HFF-Myc (cell line): ENCODE results near the gene FAM90A1.
"Not testable (repeated sequence)": the region's sequence is repeated elsewhere in the genome, so short reads cannot be mapped to it uniquely, and the experiment has no call there.

Experiments
- DNase-seq: peaks from one replicate; pipeline ENCODE4 v3.0.0-alpha.2; 2011; ENCODE audit warnings: low read depth; ENCODE audit errors: extremely low read depth
- H3K4me3 ChIP-seq: replicated peaks from 2 replicates; pipeline ENCODE4 v1.5.1; 2011; ENCODE audit warnings: low read depth, mild to moderate bottlenecking, control low read depth, low read length
- TF ChIP-seq, protein P1 (sequence below): IDR thresholded peaks from 2 replicates; pipeline ENCODE4 v1.5.1; 2012; ENCODE audit warnings: mild to moderate bottlenecking, low read depth, low read length, control low read depth; ENCODE audit errors: missing control alignments

Gene FAM90A1

DNA sequence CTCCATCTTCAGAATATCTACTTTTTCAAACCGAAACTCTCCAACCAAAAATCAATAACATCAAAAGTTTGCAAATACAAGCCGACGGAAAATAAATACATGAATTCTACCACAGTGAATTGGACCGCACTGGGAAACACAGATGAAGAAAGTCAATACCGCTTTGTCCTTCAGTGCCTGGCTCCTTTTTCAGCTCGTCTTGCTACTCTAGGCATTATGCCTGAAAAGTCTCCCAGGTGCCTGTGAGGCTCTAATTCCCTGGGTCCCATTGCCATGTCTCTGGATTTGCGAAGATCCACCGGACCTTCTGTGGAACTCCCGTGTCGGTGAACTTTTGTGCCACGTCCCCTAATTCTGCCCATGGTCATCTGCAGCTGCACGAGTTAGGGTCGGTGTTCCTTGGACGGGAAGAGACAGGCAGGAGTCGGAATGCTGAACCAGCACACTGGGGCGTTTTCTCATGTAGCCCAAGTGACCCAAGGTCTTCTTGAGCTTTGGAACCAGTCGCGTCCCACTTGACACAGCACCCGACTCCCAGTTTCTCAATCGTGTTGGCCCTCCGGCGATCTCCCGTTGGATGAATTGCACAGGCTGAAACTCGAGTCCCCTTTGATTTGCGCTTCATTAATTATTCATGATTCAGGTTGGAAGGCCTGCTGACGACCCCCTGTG is 8.6 kb downstream of the FAM90A1 start:
- H3K4me3 ChIP-seq, DNase-seq: not testable (repeated sequence)

DNA sequence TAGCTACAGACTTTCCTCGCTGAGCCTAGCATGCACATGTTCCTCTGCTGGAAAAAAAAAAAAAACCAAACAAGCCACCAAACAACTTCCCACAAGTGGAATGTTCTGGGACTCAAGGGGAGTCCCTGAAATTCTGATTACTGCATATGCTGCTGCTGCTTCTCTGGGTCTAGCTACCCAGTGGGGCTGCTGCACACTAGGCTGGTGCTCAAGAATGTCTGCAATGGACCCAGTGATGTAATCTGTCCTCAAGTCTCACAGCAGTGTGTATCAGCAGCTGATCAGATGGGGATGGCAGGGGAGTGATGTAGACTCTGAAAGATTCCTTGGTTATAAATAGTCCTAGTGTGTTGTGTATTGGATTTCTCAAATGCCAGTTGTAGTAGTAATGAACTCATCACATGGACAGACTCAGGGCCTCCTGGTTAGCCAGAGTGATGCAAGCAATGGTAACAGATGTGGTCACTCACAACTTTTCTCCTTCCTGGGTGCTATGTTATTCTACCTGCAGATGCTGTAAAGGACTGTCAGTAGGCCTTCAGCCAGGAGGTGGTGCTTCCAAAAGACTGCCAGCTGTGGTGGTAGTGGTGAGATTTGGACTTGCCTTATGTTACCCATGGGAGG is 29.6 kb downstream of the FAM90A1 start:
- not testable (repeated sequence) for DNase-seq

GRCh38 chr12:8188088-8188487 is 39.3 kb downstream of the FAM90A1 start:
- H3K4me3 ChIP-seq, DNase-seq: not testable (repeated sequence)

More for the DNA sequence above, 29.6 kb downstream of the FAM90A1 start:
- H3K4me3 ChIP-seq: not testable (repeated sequence)

DNA sequence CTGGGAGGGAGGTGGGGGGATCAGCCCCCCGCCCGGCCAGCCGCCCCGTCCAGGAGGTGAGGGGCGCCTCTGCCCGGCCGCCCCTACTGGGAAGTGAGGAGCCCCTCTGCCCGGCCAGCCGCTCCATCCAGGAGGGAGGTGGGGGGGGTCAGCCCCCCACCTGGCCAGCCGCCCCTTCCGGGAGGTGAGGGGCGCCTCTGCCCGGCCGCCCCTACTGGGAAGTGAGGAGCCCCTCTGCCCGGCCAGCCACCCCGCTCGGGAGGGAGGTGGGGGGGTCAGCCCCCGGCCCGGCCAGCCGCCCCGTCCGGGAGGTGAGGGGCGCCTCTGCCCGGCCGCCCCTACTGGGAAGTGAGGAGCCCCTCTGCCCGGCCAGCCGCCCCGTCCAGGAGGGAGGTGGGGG is 43.2 kb downstream of the FAM90A1 start:
- not testable (repeated sequence) for H3K4me3 ChIP-seq, DNase-seq

DNA sequence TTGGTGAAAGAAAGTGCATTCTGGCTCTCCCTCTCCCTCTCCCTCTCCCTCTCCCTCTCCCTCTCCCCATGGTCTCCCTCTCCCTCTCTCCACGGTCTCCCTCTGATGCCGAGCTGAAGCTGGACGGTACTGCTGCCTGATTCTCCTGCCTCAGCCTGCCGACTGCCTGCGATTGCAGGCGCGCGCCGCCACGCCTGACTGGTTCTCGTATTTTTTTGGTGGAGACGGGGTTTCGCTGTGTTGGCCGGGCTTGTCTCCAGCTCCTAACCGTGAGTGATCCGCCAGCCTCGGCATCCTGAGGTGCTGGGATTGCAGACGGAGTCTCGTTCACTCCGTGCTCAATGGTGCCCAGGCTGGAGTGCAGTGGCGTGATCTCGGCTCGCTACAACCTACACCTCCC is 44.1 kb downstream of the FAM90A1 start:
- DNase-seq, H3K4me3 ChIP-seq: not testable (repeated sequence)

- H3K4me3 ChIP-seq, DNase-seq: not testable (repeated sequence)
Measured at GRCh38 chr12:8182923-8183322, 44.5 kb downstream of the FAM90A1 start.

GRCh38 chr12:8181271-8181670 is 46.1 kb downstream of the FAM90A1 start:
- H3K4me3 ChIP-seq, DNase-seq: not testable (repeated sequence)

- DNase-seq: peak; percentile 42
- peak overlapping the region; percentile 52 for H3K4me3 ChIP-seq
- TF ChIP-seq, protein P1, sequence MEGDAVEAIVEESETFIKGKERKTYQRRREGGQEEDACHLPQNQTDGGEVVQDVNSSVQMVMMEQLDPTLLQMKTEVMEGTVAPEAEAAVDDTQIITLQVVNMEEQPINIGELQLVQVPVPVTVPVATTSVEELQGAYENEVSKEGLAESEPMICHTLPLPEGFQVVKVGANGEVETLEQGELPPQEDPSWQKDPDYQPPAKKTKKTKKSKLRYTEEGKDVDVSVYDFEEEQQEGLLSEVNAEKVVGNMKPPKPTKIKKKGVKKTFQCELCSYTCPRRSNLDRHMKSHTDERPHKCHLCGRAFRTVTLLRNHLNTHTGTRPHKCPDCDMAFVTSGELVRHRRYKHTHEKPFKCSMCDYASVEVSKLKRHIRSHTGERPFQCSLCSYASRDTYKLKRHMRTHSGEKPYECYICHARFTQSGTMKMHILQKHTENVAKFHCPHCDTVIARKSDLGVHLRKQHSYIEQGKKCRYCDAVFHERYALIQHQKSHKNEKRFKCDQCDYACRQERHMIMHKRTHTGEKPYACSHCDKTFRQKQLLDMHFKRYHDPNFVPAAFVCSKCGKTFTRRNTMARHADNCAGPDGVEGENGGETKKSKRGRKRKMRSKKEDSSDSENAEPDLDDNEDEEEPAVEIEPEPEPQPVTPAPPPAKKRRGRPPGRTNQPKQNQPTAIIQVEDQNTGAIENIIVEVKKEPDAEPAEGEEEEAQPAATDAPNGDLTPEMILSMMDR: peak; percentile 69
Measured at GRCh38 chr12:8179989-8180585, 47.3 kb downstream of the FAM90A1 start.

DNA sequence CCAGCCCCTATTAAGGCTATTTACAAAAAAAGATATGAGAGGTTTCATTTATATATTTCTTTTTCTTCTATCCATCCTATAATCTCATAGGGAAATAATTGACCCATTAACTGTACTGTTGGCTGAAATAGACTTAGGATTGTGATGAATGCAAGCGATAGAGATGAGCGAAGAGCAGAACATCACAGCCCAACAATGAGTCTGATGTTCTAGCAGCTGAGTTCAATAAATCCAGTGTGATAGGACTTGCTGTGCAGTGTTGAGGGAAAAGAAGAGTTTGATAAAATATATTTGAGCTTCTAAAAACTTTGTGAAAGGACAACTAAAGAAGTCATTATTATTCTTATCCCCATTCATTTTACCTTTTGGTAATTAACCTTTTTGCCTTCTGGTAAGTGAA is 54.5 kb downstream of the FAM90A1 start:
- not testable (repeated sequence) for DNase-seq, H3K4me3 ChIP-seq
